GM12865 (cell line): ENCODE results near the gene MAPK1.
"Not testable (repeated sequence)": the region's sequence is repeated elsewhere in the genome, so short reads cannot be mapped to it uniquely, and the experiment has no call there.

Source experiments
- DNase-seq: peaks from one replicate; pipeline ENCODE4 v3.0.0; 2010; ENCODE audit warnings: low read depth
- H3K4me3 ChIP-seq: 2 replicates; pipeline ENCODE4 v1.5.1; 2011; ENCODE audit warnings: mild to moderate bottlenecking, low read depth, low read length, control low read depth
- TF ChIP-seq, protein P1 (sequence below): IDR thresholded peaks from 2 replicates; pipeline ENCODE4 v1.5.1; 2011; ENCODE audit warnings: low read length, control low read depth, low read depth, inconsistent platforms; ENCODE audit not compliant: insufficient read depth; ENCODE audit errors: missing control alignments

The MAPK1 gene

DNA sequence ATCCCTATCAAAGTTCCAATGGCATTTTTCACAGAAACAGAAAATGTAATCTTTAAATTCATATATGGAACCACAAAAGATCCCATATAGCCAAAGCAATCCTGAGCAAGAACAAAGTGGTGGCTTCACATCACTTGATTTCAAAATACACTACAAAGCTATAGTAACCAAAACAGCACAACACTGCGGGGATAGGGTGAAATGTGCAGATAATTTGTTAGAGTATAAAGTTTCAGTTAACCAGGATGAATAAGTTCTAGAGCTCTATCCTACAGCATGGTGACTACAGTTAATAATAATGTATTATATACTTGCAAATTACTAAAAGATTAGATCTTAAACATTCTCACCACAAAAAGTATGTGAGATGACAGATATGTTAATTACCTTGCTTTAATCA lies 55.5 kb downstream of the MAPK1 start:
- no peak overlapping the region for H3K4me3 ChIP-seq
- DNase-seq: no peak

DNA sequence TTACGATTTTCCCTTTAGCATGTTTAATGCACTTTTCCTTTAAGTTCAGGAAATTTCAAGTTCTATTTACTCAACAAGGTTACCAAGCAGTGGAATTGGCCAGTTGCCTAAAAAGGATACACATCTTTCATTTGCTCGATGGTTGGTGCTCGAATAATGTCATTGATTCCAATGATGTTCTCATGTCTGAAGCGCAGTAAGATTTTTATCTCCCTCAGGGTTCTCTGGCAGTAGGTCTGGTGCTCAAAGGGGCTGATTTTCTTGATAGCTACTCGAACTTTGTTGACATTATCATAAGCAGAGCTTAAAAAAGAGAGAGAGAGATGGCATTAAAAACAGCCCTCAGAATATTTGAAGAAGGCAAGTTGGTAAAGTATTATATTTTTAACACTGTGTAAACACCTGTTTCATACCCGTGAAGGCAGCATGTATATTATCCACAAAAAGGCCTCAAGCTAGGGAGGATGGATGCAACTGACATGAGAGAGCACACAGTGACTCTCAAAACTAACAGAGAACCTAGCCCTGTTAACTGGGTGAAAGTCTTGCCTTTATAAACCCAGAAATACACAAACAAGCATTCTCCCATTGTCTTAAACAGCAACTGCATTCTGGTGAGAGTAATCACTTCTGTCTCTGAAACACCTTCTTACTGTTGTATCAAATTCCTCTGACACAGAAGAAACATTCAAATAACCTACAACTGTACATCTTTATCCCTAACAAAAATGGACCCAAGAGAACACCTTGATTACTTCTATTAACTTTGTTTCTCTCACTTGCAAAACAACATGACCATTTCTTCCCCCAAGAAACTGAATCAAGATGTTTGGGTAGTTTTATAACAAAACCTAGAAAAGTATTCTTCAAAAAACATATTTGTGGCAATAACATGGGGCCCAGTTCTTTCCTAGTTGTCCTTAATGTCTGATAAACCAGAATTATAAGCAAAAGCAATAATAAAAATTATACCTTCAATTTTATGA lies 59.6 kb downstream of the MAPK1 start:
- H3K4me3 ChIP-seq: no peak overlapping the region
- DNase-seq: no peak
- TF ChIP-seq, protein P1, sequence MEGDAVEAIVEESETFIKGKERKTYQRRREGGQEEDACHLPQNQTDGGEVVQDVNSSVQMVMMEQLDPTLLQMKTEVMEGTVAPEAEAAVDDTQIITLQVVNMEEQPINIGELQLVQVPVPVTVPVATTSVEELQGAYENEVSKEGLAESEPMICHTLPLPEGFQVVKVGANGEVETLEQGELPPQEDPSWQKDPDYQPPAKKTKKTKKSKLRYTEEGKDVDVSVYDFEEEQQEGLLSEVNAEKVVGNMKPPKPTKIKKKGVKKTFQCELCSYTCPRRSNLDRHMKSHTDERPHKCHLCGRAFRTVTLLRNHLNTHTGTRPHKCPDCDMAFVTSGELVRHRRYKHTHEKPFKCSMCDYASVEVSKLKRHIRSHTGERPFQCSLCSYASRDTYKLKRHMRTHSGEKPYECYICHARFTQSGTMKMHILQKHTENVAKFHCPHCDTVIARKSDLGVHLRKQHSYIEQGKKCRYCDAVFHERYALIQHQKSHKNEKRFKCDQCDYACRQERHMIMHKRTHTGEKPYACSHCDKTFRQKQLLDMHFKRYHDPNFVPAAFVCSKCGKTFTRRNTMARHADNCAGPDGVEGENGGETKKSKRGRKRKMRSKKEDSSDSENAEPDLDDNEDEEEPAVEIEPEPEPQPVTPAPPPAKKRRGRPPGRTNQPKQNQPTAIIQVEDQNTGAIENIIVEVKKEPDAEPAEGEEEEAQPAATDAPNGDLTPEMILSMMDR: no peak

More for the DNA sequence above, 55.5 kb downstream of the MAPK1 start:
- TF ChIP-seq, protein P1: no peak

DNA sequence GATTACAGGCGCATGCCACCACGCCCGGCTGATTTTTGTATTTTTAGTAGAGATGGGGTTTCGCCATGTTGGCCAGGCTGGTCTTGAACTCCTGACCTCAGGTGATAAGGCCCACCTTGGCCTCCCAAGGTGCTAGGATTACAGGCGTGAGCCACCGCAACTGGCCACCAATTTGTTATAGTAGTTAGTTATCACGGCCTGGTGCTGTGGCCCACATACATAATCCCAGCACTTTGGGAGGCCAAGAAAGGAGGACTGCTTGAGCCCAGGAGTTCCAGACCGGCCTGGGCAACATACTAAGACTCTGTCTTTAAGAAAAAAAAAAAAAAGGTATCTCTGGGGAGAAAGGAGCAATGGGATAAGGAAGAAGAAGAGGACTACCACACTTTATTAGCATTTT lies 62.1 kb downstream of the MAPK1 start:
- DNase-seq, H3K4me3 ChIP-seq: not testable (repeated sequence)

DNA sequence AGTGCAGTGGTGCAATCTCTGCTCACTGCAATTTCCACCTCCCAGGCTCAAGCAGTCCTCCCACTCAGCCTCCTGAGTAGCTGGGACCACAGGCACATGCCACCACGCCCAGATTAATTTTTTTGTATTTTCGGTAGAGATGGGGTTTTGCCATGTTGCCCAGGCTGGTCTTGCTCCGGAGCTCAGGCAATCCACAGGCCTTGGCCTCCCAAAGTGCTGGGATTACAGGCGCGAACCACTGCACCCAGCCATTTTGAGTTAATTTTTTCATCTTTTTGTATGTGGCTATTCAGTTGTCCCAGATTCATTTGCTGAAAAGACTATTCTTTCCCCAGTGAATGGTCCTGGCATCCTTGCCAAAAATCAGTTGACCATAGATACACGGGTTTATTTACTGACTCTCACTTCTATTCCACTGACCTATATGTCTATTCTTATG lies 63.6 kb downstream of the MAPK1 start:
- DNase-seq: no peak
- TF ChIP-seq, protein P1: no peak
- H3K4me3 ChIP-seq: no peak overlapping the region

DNA sequence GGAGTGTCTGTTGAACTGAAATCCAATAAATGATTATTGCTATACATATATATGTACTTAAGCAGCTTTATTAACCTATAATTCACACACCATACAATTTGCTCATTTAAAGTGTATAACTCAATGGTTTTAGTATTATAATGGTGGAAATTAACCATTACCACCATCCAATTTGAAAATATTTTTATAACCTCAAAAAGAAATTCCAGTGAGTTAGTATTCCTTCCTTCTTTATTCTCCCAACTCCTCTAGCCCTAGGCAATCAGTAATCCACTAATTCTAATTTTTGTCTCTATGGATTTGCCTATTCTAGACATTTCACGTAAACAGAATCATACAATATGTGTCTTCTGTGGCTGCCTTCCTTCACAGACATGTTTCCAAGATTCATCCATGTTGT lies 64.8 kb downstream of the MAPK1 start:
- no peak overlapping the region for H3K4me3 ChIP-seq
- no peak for DNase-seq
- TF ChIP-seq, protein P1: no peak

DNA sequence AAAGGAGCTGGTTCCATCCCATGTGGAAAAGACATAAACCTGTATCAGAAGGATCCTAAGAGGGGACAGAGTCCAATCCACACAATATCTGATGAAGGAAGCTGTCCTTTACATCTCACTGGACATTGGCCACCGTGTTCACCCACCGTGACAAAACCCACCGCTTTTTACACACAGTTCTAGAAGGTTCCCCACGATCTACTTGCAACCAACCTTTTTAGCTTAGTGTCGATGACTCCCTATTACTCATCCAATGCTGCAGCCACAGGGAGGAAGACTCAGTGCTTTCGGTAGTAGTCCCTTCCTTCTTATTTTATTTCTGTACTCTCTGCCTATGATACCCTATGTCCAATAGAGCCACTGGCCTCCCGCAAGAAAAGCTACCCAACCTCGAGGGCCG lies 65.4 kb downstream of the MAPK1 start:
- no peak for DNase-seq
- TF ChIP-seq, protein P1: no peak
- H3K4me3 ChIP-seq: no peak overlapping the region

DNA sequence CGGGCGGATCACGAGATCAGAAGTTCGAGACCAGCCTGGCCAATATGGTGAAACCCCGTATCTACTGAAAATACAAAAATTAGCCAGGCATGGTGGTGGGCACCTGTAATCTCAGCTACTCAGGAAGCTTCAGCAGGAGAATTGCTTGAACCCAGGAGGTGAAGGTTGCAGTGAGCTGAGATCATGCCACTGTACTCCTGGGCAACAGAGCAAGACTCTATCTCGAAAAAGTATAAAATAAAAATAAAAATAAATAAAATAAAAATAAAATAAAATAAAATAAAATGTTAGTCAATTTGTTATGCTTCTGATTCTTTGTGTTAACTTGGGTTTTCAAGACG lies 66.2 kb downstream of the MAPK1 start:
- not testable (repeated sequence) for H3K4me3 ChIP-seq, DNase-seq
